Vagina (tissue), 2 donors: ENCODE data around the gene GNAZ. TPM values are rescaled to one million over a fixed set of nuclear protein-coding genes. Genes with fewer than 3 reads are reported as not detected.

Source experiments
- DNase-seq, 2 donors: peaks; one replicate each; pipeline ENCODE4 v3.0.0-alpha.2; 2017; ENCODE audit errors: extremely low spot score in 2 of 2
- H3K27ac ChIP-seq: fragments of 200-600 bp; sonication (generic); one replicate; pipeline ENCODE4 v1.5.1; 2019
- H3K27me3 ChIP-seq: fragments of 200-600 bp; sonication (generic); one replicate; pipeline ENCODE4 v1.5.1; 2019
- H3K36me3 ChIP-seq, 2 donors: fragments of 200-600 bp; sonication (generic); one replicate each; pipeline ENCODE4 v1.5.1; 2017 to 2019
- H3K4me1 ChIP-seq: fragments of 200-600 bp; sonication (generic); one replicate; pipeline ENCODE4 v1.5.1; 2019
- H3K4me3 ChIP-seq, 2 donors: fragments of 200-600 bp; sonication (generic); 1 replicate in 1 of 2; 2 replicates in 1 of 2; pipeline ENCODE4 v1.5.1; 2016 to 2019
- H3K9me3 ChIP-seq: fragments of 200-600 bp; sonication (generic); one replicate; pipeline ENCODE4 v1.5.1; 2019
- CTCF ChIP-seq, 3 experiments: fragments of 450-650 bp in 2 of 3; fragments of 200-600 bp in 1 of 3; sonication (generic) in 1 of 3; IDR thresholded peaks; one replicate each; pipeline ENCODE4 v1.5.1; 2017 to 2019; ENCODE audit warnings: antibody characterized with exemption in 3 of 3, mild to moderate bottlenecking in 2 of 3, moderate library complexity in 2 of 3
- POLR2A ChIP-seq, 2 donors: fragments of 450-650 bp; IDR thresholded peaks; one replicate each; pipeline ENCODE4 v1.6.1; 2017; ENCODE audit warnings: antibody characterized with exemption in 2 of 2, mild to moderate bottlenecking in 2 of 2, moderate library complexity in 2 of 2
- POLR2AphosphoS5 ChIP-seq, 2 donors: sonication (generic); formaldehyde crosslinking; IDR thresholded peaks; one replicate each; pipeline ENCODE4 v1.9.0; 2017; ENCODE audit warnings: antibody characterized with exemption in 2 of 2, mild to moderate bottlenecking in 2 of 2, low read depth in 1 of 2; ENCODE audit not compliant: insufficient read depth in 1 of 2
- intact Hi-C: fragments of 100-400 bp; cut with DNase I; formaldehyde crosslinking; loops from one replicate; pipeline ENCODE4 v1.15.1; 2023
- total RNA-seq: library from RNA; depleted of rRNA; stranded (reverse); fragments of >200 nt; gene quantifications from one replicate; pipeline ENCODE4 v1.2.3, GENCODE V29; 2016

GNAZ gene
- total RNA-seq, 1 donor from 2014 or later = 11.3 TPM

- Histone ChIP-seq H3K4me1 (no peaks in the 10 kb centered on the region), H3K27ac (no peak overlapping the region), H3K27me3 (no peaks in the 10 kb centered on the region), H3K36me3 (no peaks in the 10 kb centered on the region), H3K4me3 (no peak overlapping the region), H3K9me3 (no peaks in the 10 kb centered on the region)
- intact Hi-C loops = no loop called here
- no peak for DNase-seq
- no peak for TF ChIP-seq POLR2A (IDR thresholded peaks at IDR 0.05)
These were observed 32.0 kb upstream of the GNAZ start for GRCh38 chr22:23038334-23038642.

GRCh38 chr22:23038902-23039301 lies 31.4 kb upstream of the GNAZ start:
- DNase-seq = no peak
- TF ChIP-seq POLR2AphosphoS5 (IDR thresholded peaks at IDR 0.05; ENCODE audit: insufficient read depth in 1 of 2, low read depth in 1 of 2) = no peak
- TF ChIP-seq CTCF (IDR thresholded peaks at IDR 0.05) = no peak

GRCh38 chr22:23042179-23042578 lies 28.1 kb upstream of the GNAZ start:
- no peak overlapping the region for H3K4me3 ChIP-seq
- no peaks in the 10 kb centered on the region for H3K27me3 ChIP-seq
- H3K9me3 ChIP-seq = no peaks in the 10 kb centered on the region
- no peak for DNase-seq
- TF ChIP-seq POLR2AphosphoS5 (IDR thresholded peaks at IDR 0.05; ENCODE audit: insufficient read depth in 1 of 2, low read depth in 1 of 2) (no peak), CTCF (IDR thresholded peaks at IDR 0.05) (no peak), POLR2A (IDR thresholded peaks at IDR 0.05) (no peak)
- no peaks in the 10 kb centered on the region for H3K36me3 ChIP-seq
- intact Hi-C loops = no loop called here
- H3K27ac ChIP-seq = no peak overlapping the region
- H3K4me1 ChIP-seq = no peaks in the 10 kb centered on the region

More at GRCh38 chr22:23038902-23039301, 31.4 kb upstream of the GNAZ start:
- Histone ChIP-seq H3K27ac (no peak overlapping the region), H3K9me3 (no peaks in the 10 kb centered on the region), H3K4me1 (no peaks in the 10 kb centered on the region), H3K27me3 (no peaks in the 10 kb centered on the region), H3K36me3 (no peaks in the 10 kb centered on the region), H3K4me3 (no peak overlapping the region)
- intact Hi-C loops = no loop called here

GRCh38 chr22:23044570-23044969 lies 25.7 kb upstream of the GNAZ start:
- H3K27me3 ChIP-seq = no peaks in the 10 kb centered on the region
- no peaks in the 10 kb centered on the region for H3K9me3 ChIP-seq
- intact Hi-C loops = no loop called here
- TF ChIP-seq POLR2AphosphoS5 (IDR thresholded peaks at IDR 0.05; ENCODE audit: insufficient read depth in 1 of 2, low read depth in 1 of 2) (no peak), POLR2A (IDR thresholded peaks at IDR 0.05) (no peak), CTCF (IDR thresholded peaks at IDR 0.05) (no peak)
- no peaks in the 10 kb centered on the region for H3K36me3 ChIP-seq
- no peak overlapping the region for H3K27ac ChIP-seq
- H3K4me1 ChIP-seq = no peaks in the 10 kb centered on the region
- no peak for DNase-seq
- H3K4me3 ChIP-seq = no peak overlapping the region

- intact Hi-C loops = no loop called here
- no peak overlapping the region for H3K4me3 ChIP-seq
- H3K27ac ChIP-seq = no peak overlapping the region
- no peaks in the 10 kb centered on the region for H3K9me3 ChIP-seq
- no peak for DNase-seq
- no peaks in the 10 kb centered on the region for H3K36me3 ChIP-seq
- no peaks in the 10 kb centered on the region for H3K4me1 ChIP-seq
- H3K27me3 ChIP-seq = no peaks in the 10 kb centered on the region
- TF ChIP-seq POLR2AphosphoS5 (IDR thresholded peaks at IDR 0.05; ENCODE audit: insufficient read depth in 1 of 2, low read depth in 1 of 2) (no peak), CTCF (IDR thresholded peaks at IDR 0.05) (no peak), POLR2A (IDR thresholded peaks at IDR 0.05) (no peak)
These were observed 24.9 kb upstream of the GNAZ start for GRCh38 chr22:23045461-23045860.

- H3K9me3 ChIP-seq = no peaks in the 10 kb centered on the region
- H3K27me3 ChIP-seq = no peaks in the 10 kb centered on the region
- no peaks in the 10 kb centered on the region for H3K36me3 ChIP-seq
- no peaks in the 10 kb centered on the region for H3K4me1 ChIP-seq
- TF ChIP-seq POLR2A (IDR thresholded peaks at IDR 0.05) (no peak), POLR2AphosphoS5 (IDR thresholded peaks at IDR 0.05; ENCODE audit: insufficient read depth in 1 of 2, low read depth in 1 of 2) (no peak), CTCF (IDR thresholded peaks at IDR 0.05) (no peak)
- intact Hi-C loops = no loop called here
- no peak for DNase-seq
- H3K4me3 ChIP-seq = no peak overlapping the region
- H3K27ac ChIP-seq = no peak overlapping the region
These were observed 23.1 kb upstream of the GNAZ start for GRCh38 chr22:23047265-23047664.
